Naive thymus-derived CD8-positive, alpha-beta T cell (primary cell): Measurements from ENCODE around the gene TRPM2. TPM values are rescaled to one million over a fixed set of nuclear protein-coding genes. Genes with fewer than 3 reads are reported as not detected.
A peak's percentile ranks its signal among the peaks of the same experiment; 100 is the strongest.

ENCODE experiments used
- ATAC-seq, 2 donors: fragments of 150-1000 bp; cut with Tn5 transposase in 1 of 2; sonication (Bioruptor Pico), chemical (Tn5 transposase) in 1 of 2; 1 replicate in 1 of 2; 2 replicates in 1 of 2; pipeline ENCODE4 v1.10.0; 2021; ENCODE audit warnings: mild to moderate bottlenecking in 2 of 2, moderate library complexity in 2 of 2
- POLR2A ChIA-PET: fragments of 350-600 bp; sonication (Branson Sonifier 250); formaldehyde crosslinking; loops from one replicate; lab custom pipeline; 2021; ENCODE audit warnings: antibody characterized with exemption; lab: Charles Lee
- DNase-seq, 10 donors: peaks; one replicate each; pipeline versions ENCODE4 v3.0.0 to v3.0.0-alpha.2; 2020 to 2022
- H3K27ac Mint-ChIP-seq, 10 donors: one replicate each; pipeline ENCODE4 v1.8.0; 2020 to 2022; ENCODE audit warnings: mild to moderate bottlenecking in 10 of 10, mixed read lengths in 10 of 10, moderate library complexity in 4 of 10, inconsistent platforms in 1 of 10
- H3K27me3 Mint-ChIP-seq, 5 donors: one replicate each; pipeline ENCODE4 v1.8.0; 2021 to 2022; ENCODE audit warnings: mixed read lengths in 5 of 5
- H3K36me3 Mint-ChIP-seq, 3 donors: one replicate each; pipeline ENCODE4 v1.8.0; 2020 to 2022; ENCODE audit warnings: mixed read lengths in 3 of 3, mild to moderate bottlenecking in 2 of 3, inconsistent platforms in 1 of 3
- H3K4me1 Mint-ChIP-seq, 4 donors: one replicate each; pipeline ENCODE4 v1.8.0; 2021 to 2022; ENCODE audit warnings: mixed read lengths in 4 of 4
- H3K4me3 Mint-ChIP-seq, 10 donors: one replicate each; pipeline ENCODE4 v1.8.0; 2020 to 2022; ENCODE audit warnings: mild to moderate bottlenecking in 10 of 10, mixed read lengths in 10 of 10, moderate library complexity in 6 of 10, inconsistent platforms in 1 of 10
- H3K9me3 Mint-ChIP-seq, 9 donors: one replicate each; pipeline ENCODE4 v1.8.0; 2020 to 2022; ENCODE audit warnings: mixed read lengths in 9 of 9, mild to moderate bottlenecking in 3 of 9, inconsistent platforms in 1 of 9, moderate library complexity in 1 of 9
- polyA plus RNA-seq, 3 donors: library from polyadenylated mRNA; unstranded; fragments of 300-500 nt; fragmentation: Illumina TruSeq; gene quantifications; one replicate each; pipeline ENCODE4 v1.2.3, GENCODE V29; 2021
- total RNA-seq, 8 experiments: library from RNA in 2 of 8; stranded (reverse) in 2 of 8; gene quantifications; one replicate each; pipeline ENCODE4 v1.2.3 and lab custom pipeline; 2021 to 2026

Gene TRPM2
- total and polyA plus RNA-seq, 5 experiments from 2014 or later, result 0.20 to 1.2 (median 0.37) TPM

DNA sequence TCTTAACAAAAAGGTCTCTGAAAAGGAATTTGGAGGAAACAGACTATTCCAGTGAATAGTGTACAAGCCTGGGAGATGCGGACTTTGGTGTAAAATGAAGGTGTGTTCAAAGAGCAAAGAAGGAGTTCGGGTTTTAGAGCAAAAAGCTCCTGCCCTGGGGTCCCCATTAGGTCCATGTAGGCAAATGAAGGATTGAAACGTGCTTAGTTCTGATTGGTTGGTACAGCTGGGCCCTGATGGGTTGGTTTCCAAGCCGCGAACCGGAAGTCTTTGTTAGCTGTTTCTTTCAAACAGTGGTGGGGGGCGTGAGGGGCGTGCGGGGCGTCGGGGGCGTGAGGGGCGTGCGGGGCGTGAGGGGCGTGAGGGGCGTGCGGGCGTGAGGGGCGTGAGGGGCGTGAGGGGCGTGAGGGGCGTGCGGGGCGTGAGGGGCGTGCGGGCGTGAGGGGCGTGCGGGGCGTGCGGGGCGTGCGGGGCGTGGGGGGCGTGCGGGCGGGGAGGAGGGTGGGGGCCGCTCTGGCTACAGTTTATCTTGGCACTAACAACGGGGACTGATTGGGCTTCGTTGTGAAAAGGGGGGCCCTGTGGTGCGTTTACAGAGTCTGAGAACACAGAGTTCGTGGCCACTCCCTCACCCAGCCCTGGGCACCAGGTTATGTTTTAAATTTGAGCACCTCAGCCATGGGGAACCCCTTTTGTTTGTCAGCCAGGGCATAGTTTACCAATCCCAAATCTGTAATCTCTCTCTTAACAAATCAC, 131.3 kb downstream of the TRPM2 start:
- peaks cover 0 to 3% (median 0%) of the 10 kb centered on the region in 5 donors for H3K27me3 Mint-ChIP-seq
- H3K27ac Mint-ChIP-seq, result peak overlapping the region in 3 of 10 donors; percentile 51 to 86 (median 55)
- H3K9me3 Mint-ChIP-seq, result peaks cover 0 to 2% (median 0%) of the 10 kb centered on the region in 9 donors
- POLR2A ChIA-PET, result no interaction called here
- DNase-seq, result peak in 1 of 10 donors; percentile 42
- peak overlapping the region in 8 of 10 donors; percentile 26 to 91 (median 78) for H3K4me3 Mint-ChIP-seq
- H3K36me3 Mint-ChIP-seq, result no peaks in the 10 kb centered on the region
- H3K4me1 Mint-ChIP-seq, result peaks cover 3 to 18% (median 7%) of the 10 kb centered on the region in 4 donors
- ATAC-seq, result no peak

DNA sequence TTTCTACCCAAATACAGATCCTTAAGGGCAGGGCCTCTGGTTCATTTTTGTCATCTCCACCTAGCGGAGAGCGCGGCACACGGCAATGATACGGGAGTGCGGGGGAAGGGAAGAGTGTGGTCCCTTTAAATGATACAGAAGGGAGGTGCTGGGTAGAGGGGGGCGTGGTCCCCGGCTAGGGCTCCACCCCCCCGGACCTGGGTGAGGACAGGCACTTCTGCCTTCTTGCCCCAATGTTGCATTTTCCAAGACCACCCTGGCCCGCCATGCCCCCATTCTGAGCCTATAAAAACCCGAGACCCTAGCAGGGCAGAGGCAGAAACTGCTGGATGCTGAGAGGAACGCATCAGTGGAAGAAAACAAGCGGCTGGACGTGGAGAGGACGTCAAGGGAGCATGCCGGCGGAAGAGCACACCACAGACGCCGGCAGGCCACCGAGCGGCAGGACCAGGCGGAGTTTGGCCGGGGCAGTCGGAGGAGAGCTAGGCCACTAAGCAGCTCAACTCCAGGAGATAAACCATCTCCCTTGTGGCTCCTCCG, 131.9 kb downstream of the TRPM2 start:
- POLR2A ChIA-PET, result no interaction called here
- H3K27ac Mint-ChIP-seq, result peak overlapping the region in 6 of 10 donors; percentile 34 to 91 (median 54)
- peaks cover 0 to 2% (median 0%) of the 10 kb centered on the region in 9 donors for H3K9me3 Mint-ChIP-seq
- no peaks in the 10 kb centered on the region for H3K36me3 Mint-ChIP-seq
- peak; percentile 83 to 85 for ATAC-seq
- peak in 8 of 10 donors; percentile 21 to 75 (median 40) for DNase-seq
- H3K4me1 Mint-ChIP-seq, result peaks cover 3 to 18% (median 9%) of the 10 kb centered on the region in 4 donors
- peak overlapping the region in 9 of 10 donors; percentile 33 to 91 (median 76) for H3K4me3 Mint-ChIP-seq
- peaks cover 0 to 3% (median 0%) of the 10 kb centered on the region in 5 donors for H3K27me3 Mint-ChIP-seq

DNA sequence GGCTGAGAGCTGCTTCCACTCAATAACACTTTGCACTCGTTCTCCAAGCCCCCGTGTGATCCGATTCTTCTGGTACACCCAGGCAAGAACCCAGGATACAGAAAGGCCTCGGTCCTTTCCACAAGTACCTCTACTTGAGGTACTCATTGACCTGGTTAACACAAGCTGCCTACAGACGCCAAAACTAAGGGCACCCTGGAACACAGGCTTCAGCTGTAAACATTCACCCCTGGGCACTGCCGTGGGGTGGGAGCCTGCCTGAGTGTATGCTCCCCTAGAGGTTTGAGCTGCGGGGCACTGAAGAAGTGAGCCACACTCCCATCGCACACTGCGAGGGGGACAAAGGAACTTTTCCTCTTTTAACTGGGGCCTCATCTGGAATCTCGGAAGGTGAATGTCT, 132.4 kb downstream of the TRPM2 start:
- H3K4me3 Mint-ChIP-seq, result peak overlapping the region in 9 of 10 donors; percentile 26 to 91 (median 76)
- peaks cover 0 to 3% (median 0%) of the 10 kb centered on the region in 5 donors for H3K27me3 Mint-ChIP-seq
- ATAC-seq, result peak; percentile 48 to 67
- peaks cover 3 to 18% (median 9%) of the 10 kb centered on the region in 4 donors for H3K4me1 Mint-ChIP-seq
- H3K27ac Mint-ChIP-seq, result peak overlapping the region in 7 of 10 donors; percentile 5 to 91 (median 65)
- H3K9me3 Mint-ChIP-seq, result peaks cover 0 to 2% (median 0%) of the 10 kb centered on the region in 9 donors
- POLR2A ChIA-PET, result no interaction called here
- peak in 4 of 10 donors; percentile 7 to 52 (median 22) for DNase-seq
- H3K36me3 Mint-ChIP-seq, result no peaks in the 10 kb centered on the region

DNA sequence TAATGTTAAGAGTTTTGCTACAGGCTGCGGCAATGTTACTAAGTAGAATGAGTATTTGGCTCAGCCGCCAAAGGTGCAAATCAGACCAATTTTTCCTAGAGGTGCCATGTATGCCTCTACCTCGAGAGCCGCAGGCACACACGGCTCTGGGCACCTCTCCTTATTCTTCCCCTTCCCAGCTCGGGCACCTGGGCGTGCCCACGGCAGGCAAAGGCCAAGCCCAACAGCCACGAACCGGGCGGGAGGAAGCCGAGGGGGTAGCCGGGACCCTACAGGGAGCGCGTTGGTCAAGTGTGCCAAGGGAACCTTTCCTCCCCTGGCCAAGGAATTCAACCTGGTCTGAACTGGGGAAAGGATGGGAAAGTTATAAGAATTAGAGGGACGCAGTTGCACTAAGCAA, 132.9 kb downstream of the TRPM2 start:
- DNase-seq, result no peak
- ATAC-seq, result no peak
- Mint-ChIP-seq H3K4me1 (peaks cover 3 to 18% (median 9%) of the 10 kb centered on the region in 4 donors), H3K9me3 (peaks cover 0 to 2% (median 0%) of the 10 kb centered on the region in 9 donors), H3K4me3 (peak overlapping the region in 9 of 10 donors; percentile 26 to 91 (median 76)), H3K27ac (peak overlapping the region in 5 of 10 donors; percentile 2 to 76 (median 33)), H3K36me3 (no peaks in the 10 kb centered on the region), H3K27me3 (peaks cover 0 to 3% (median 0%) of the 10 kb centered on the region in 5 donors)
- POLR2A ChIA-PET, result no interaction called here

DNA sequence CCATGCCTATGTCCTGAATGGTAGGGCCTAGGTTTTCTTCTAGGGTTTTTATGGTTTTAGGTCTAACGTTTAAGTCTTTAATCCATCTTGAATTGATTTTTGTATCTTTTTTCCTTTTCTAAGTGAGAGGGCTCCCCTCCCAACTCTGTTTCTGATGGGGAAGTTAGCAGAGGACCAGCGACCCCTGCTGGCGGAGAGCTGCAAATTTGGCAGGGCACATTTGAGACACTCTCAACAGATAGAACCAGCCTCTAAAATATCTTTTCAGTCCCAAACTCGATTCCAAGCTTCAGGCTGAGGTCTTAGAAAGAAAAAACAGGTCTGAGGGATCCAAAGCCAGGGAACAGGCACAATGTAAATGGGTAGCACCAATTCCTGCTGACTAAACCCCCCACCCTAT, 134.4 kb downstream of the TRPM2 start:
- Mint-ChIP-seq H3K27me3 (peaks cover 2 to 13% (median 5%) of the 10 kb centered on the region in 5 donors), H3K9me3 (peaks cover 0 to 8% (median 4%) of the 10 kb centered on the region in 9 donors), H3K36me3 (peaks cover 0 to 10% (median 7%) of the 10 kb centered on the region in 3 donors), H3K4me3 (peak overlapping the region in 1 of 10 donors; percentile 34), H3K4me1 (peaks cover 3 to 18% (median 9%) of the 10 kb centered on the region in 4 donors), H3K27ac (peak overlapping the region in 1 of 10 donors; percentile 19)
- ATAC-seq (no peak), DNase-seq (peak in 6 of 10 donors; percentile 27 to 62 (median 38))
- POLR2A ChIA-PET, result no interaction called here

DNA sequence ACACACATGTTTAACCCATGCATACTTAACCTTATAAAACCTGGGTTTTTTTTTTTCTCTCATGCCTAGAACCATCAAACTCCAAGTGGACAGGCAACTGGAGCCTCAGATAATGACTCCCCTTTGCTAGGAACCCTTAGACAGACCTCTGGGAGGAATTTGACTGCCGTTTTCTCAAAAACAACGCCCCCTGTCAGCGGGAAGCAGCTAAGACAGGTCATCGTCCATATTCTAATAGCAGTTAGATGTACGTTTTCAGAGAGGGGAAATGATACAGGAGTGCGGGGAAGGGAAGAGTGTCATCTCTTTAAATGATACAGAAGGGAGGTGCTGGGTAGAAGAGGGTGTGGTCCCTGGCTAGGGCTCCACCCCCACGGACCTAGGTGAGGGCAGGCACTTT, 136.5 kb downstream of the TRPM2 start:
- Mint-ChIP-seq H3K4me1 (peaks cover 3 to 15% (median 9%) of the 10 kb centered on the region in 4 donors), H3K9me3 (peaks cover 0 to 16% (median 8%) of the 10 kb centered on the region in 9 donors), H3K4me3 (no peak overlapping the region), H3K27me3 (peaks cover 2 to 16% (median 5%) of the 10 kb centered on the region in 5 donors), H3K36me3 (peaks cover 0 to 15% (median 8%) of the 10 kb centered on the region in 3 donors), H3K27ac (no peak overlapping the region)
- DNase-seq (no peak), ATAC-seq (no peak)
- POLR2A ChIA-PET, result no interaction called here

DNA sequence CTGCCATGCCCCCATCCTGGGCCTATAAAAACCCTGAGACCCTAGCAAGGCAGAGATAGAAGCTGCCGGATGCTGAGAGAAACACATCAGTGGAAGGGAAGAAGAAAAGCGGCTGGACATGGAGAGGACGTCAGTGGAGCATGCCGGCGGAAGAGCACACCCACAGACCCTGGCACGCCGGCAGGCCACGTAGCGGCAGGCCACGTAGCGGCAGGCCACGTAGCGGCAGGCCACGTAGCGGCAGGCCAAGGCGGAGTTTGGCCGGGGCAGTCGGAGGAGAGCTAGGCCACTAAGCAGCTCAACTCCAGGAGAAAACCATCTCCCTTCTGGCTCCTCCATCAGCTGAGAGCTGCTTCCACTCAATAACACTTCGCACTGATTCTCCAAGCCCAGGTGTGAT, 137.0 kb downstream of the TRPM2 start:
- no peak for DNase-seq
- Mint-ChIP-seq H3K27ac (no peak overlapping the region), H3K4me1 (peaks cover 3 to 11% (median 7%) of the 10 kb centered on the region in 4 donors), H3K36me3 (peaks cover 0 to 15% (median 8%) of the 10 kb centered on the region in 3 donors), H3K4me3 (no peak overlapping the region), H3K9me3 (peaks cover 0 to 16% (median 8%) of the 10 kb centered on the region in 9 donors), H3K27me3 (peaks cover 4 to 16% (median 6%) of the 10 kb centered on the region in 5 donors)
- ATAC-seq, result no peak
- POLR2A ChIA-PET, result no interaction called here

DNA sequence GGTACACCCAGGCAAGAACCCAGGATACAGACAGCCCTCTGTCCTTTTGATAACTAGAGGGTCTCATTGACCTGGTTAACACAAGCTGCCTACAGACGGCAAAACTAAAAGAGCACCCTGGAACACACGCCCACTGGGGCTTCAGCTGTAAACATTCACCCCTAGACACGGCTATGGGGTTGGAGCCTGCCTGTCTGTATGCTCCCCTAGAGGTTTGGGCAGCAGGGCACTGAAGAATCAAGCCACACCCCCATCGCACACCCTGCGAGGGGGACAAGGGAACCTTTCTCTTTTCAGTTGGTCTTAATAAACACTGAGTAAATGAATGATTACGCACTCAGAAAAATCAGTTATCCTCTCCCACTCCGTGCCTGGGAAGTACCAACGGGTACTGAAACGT, 137.4 kb downstream of the TRPM2 start:
- DNase-seq (peak in 1 of 10 donors; percentile 37), ATAC-seq (no peak)
- Mint-ChIP-seq H3K27ac (no peak overlapping the region), H3K27me3 (peaks cover 4 to 16% (median 6%) of the 10 kb centered on the region in 5 donors), H3K4me3 (no peak overlapping the region), H3K9me3 (peaks cover 0 to 16% (median 8%) of the 10 kb centered on the region in 9 donors), H3K4me1 (peaks cover 3 to 7% (median 6%) of the 10 kb centered on the region in 4 donors), H3K36me3 (peaks cover 0 to 15% (median 8%) of the 10 kb centered on the region in 3 donors)
- POLR2A ChIA-PET, result no interaction called here

Other genes with a start within 250 kb of the TRPM2 start
- 10 to 100 TPM in 1 of 2 experiments, 1 to 10 TPM in 1; 9.0 to 12.4 TPM for gene PWP2, start 246.2 kb upstream of the TRPM2 start, total RNA-seq
- 10 to 100 TPM in 1 of 3 donors, 1 to 10 TPM in 2; 6.2 to 12.6 (median 6.3) TPM for gene PWP2, start 246.2 kb upstream of the TRPM2 start, polyA plus RNA-seq
- gene GATD3, start 219.9 kb upstream of the TRPM2 start, total RNA-seq, result 10 to 100 TPM; 15.2 to 18.9 TPM
- 10 to 100 TPM; 44.3 to 51.8 (median 51.5) TPM for gene GATD3, start 219.9 kb upstream of the TRPM2 start, polyA plus RNA-seq
- 1 to 10 TPM; 5.4 to 5.8 TPM for gene ICOSLG, start 112.7 kb upstream of the TRPM2 start, total RNA-seq
- 1 to 10 TPM in 1 of 3 donors, under 1 TPM in 2; 0.19 to 1.7 (median 0.49) TPM for gene ICOSLG, start 112.7 kb upstream of the TRPM2 start, polyA plus RNA-seq
- not detected for gene DNMT3L, start 91.7 kb upstream of the TRPM2 start, total RNA-seq
- gene DNMT3L, start 91.7 kb upstream of the TRPM2 start, polyA plus RNA-seq, result not detected
- gene AIRE, start 67.7 kb upstream of the TRPM2 start, total RNA-seq, result not detected
- gene AIRE, start 67.7 kb upstream of the TRPM2 start, polyA plus RNA-seq, result under 1 TPM; 0.13 to 0.42 (median 0.16) TPM
- gene PFKL, start 53.6 kb upstream of the TRPM2 start, total RNA-seq, result 100 to 1,000 TPM; 115 to 125 TPM
- gene PFKL, start 53.6 kb upstream of the TRPM2 start, polyA plus RNA-seq, result 10 to 100 TPM; 63.2 to 79.5 (median 63.9) TPM
- gene CFAP410, start 14.2 kb upstream of the TRPM2 start, total RNA-seq, result 10 to 100 TPM; 59.0 to 60.2 TPM
- 10 to 100 TPM; 23.2 to 40.6 (median 29.1) TPM for gene CFAP410, start 14.2 kb upstream of the TRPM2 start, polyA plus RNA-seq
- under 1 TPM; 0.88 to 0.91 TPM for gene LRRC3, start 101.9 kb downstream of the TRPM2 start, total RNA-seq
- gene LRRC3, start 101.9 kb downstream of the TRPM2 start, polyA plus RNA-seq, result under 1 TPM; 0.06 to 0.32 (median 0.08) TPM
- not detected for gene KRTAP10-1, start 186.6 kb downstream of the TRPM2 start, total RNA-seq
- not detected for gene KRTAP10-1, start 186.6 kb downstream of the TRPM2 start, polyA plus RNA-seq
- gene KRTAP10-2, start 197.9 kb downstream of the TRPM2 start, total RNA-seq, result not detected
- gene KRTAP10-2, start 197.9 kb downstream of the TRPM2 start, polyA plus RNA-seq, result not detected
- gene KRTAP10-3, start 205.2 kb downstream of the TRPM2 start, total RNA-seq, result not detected
- not detected for gene KRTAP10-3, start 205.2 kb downstream of the TRPM2 start, polyA plus RNA-seq
- gene KRTAP10-4, start 220.1 kb downstream of the TRPM2 start, total RNA-seq, result not detected
- not detected for gene KRTAP10-4, start 220.1 kb downstream of the TRPM2 start, polyA plus RNA-seq
- gene KRTAP10-5, start 227.0 kb downstream of the TRPM2 start, total RNA-seq, result not detected
- not detected for gene KRTAP10-5, start 227.0 kb downstream of the TRPM2 start, polyA plus RNA-seq
- gene KRTAP10-6, start 238.9 kb downstream of the TRPM2 start, total RNA-seq, result not detected
- gene KRTAP10-6, start 238.9 kb downstream of the TRPM2 start, polyA plus RNA-seq, result not detected
- not detected for gene KRTAP10-7, start 247.0 kb downstream of the TRPM2 start, total RNA-seq
- gene KRTAP10-7, start 247.0 kb downstream of the TRPM2 start, polyA plus RNA-seq, result not detected